Stimulated activated CD8-positive, alpha-beta memory T cell treated with anti-CD3 and anti-CD28 coated beads, Interleukin-12 subunit alpha, Interleukin-12 subunit beta, amount 100 ng/mL, for 4 hours (primary cell): ENCODE data around the gene TRIM47.

Source experiments
- DNase-seq: peaks from one replicate; pipeline ENCODE4 v3.0.0-alpha.2; 2020; ENCODE audit warnings: low read depth

The TRIM47 gene

GRCh38 chr17:75831032-75831571 is 47.3 kb downstream of the TRIM47 start:
- no peak for DNase-seq

- DNase-seq = no peak
These were observed 48.0 kb downstream of the TRIM47 start for GRCh38 chr17:75830164-75831031.

GRCh38 chr17:75829747-75830146 is 48.6 kb downstream of the TRIM47 start:
- DNase-seq = no peak

- no peak for DNase-seq
These were observed 49.6 kb downstream of the TRIM47 start for GRCh38 chr17:75828741-75829140.

- DNase-seq = no peak
These were observed 50.3 kb downstream of the TRIM47 start for GRCh38 chr17:75828076-75828400.

GRCh38 chr17:75827308-75828075 is 50.9 kb downstream of the TRIM47 start:
- DNase-seq = peak; percentile 50

- no peak for DNase-seq
These were observed 51.6 kb downstream of the TRIM47 start for GRCh38 chr17:75826561-75827307.

- DNase-seq = no peak
These were observed 52.5 kb downstream of the TRIM47 start for GRCh38 chr17:75825748-75826370.

GRCh38 chr17:75825149-75825552 is 53.2 kb downstream of the TRIM47 start:
- no peak for DNase-seq

- no peak for DNase-seq
These were observed 53.7 kb downstream of the TRIM47 start for GRCh38 chr17:75824666-75825065.
